ENCODE data around the gene CDH12. TPM values are rescaled to one million over a fixed set of nuclear protein-coding genes. Genes with fewer than 3 reads are reported as not detected.
"Not testable (repeated sequence)": the region's sequence is repeated elsewhere in the genome, so short reads cannot be mapped to it uniquely, and the experiment has no call there.

Gene CDH12
- total RNA-seq, 1 experiment from 2014 or later: not detected

DNA sequence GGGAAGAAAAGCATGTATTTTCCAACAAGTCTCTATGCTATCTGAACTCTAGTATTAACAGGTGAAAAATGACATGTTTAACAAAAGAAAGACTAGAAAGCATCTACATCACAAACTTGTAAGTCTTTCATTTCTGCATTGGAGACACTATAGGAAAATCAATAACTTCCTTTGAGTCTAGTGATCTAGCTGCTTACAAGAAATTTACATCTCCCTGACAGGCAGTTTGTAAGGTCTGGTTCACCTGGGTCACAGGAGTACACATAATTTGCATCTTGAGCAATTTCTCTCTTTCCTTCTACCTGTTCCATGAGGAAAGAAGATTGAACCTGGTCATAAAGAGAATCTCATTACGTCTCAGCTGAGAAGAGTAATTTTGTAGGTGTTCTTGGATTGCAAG lies 696.2 kb downstream of the CDH12 start:
- POLR2A ChIA-PET; CTCF ChIA-PET; H2AFZ ChIP-seq (ENCODE audit: low read depth, low read length, poor library complexity, severe bottlenecking); H3K4me2 ChIP-seq (ENCODE audit: low read length); BruUV-seq (replicated peaks); H3K9me2 ChIP-seq (ENCODE audit: insufficient read depth); DNase-seq (ENCODE audit: low read depth, low spot score); H3K4me1 ChIP-seq (ENCODE audit: control insufficient read depth in 1 of 2, insufficient read depth in 2 of 2, low read length in 2 of 2); H3K27me3 ChIP-seq (ENCODE audit: insufficient read depth, low read length); RAD21 ChIA-PET (ENCODE audit: low non-redundant PET in 1 of 2, low total read pairs in 2 of 2, uncharacterized antibody in 2 of 2, unreplicated experiment in 2 of 2); H3K4me3 ChIP-seq (replicated peaks in 1 of 2; ENCODE audit: low read depth in 1 of 2, low read length in 2 of 2); H3K9ac ChIP-seq (ENCODE audit: low read length); H3K9me3 ChIP-seq (ENCODE audit: control insufficient read depth in 1 of 2, insufficient read depth in 1 of 2, low read depth in 1 of 2, low read length in 2 of 2); ATAC-seq; intact Hi-C loops (cut with micrococcal nuclease); H4K20me1 ChIP-seq (ENCODE audit: insufficient read depth); H3K36me3 ChIP-seq (ENCODE audit: control insufficient read depth in 1 of 2, insufficient read depth in 2 of 2, low read length in 2 of 2); H3K79me2 ChIP-seq (ENCODE audit: insufficient read depth, low read length); H3K27ac ChIP-seq (ENCODE audit: low read depth, low read length): not testable (repeated sequence)

DNA sequence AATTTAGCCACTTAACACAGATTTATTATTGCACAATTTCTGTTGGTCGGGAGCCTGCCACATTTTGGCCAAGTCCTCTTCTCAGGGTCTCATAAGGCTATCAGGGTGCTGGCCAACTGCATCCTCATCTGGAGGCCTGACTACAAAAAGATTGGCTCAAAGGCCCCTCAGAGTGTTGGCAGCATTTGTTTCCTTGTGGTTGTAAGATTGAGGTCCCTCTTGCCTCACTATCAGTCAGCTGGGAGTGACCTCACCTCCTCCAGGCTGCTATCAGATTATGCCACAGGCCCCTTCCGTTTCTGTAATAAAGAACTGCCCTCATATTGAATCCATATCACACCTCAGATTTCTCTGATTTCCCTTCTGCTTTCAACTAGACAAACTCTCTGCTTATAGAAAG lies 698.4 kb downstream of the CDH12 start:
- intact Hi-C loops (cut with micrococcal nuclease); H3K4me2 ChIP-seq (ENCODE audit: low read length); H3K27ac ChIP-seq (ENCODE audit: low read depth, low read length); H3K27me3 ChIP-seq (ENCODE audit: insufficient read depth, low read length); H4K20me1 ChIP-seq (ENCODE audit: insufficient read depth); CTCF ChIA-PET; H3K4me3 ChIP-seq (replicated peaks in 1 of 2; ENCODE audit: low read depth in 1 of 2, low read length in 2 of 2); POLR2A ChIA-PET; H2AFZ ChIP-seq (ENCODE audit: low read depth, low read length, poor library complexity, severe bottlenecking); H3K79me2 ChIP-seq (ENCODE audit: insufficient read depth, low read length); H3K9me3 ChIP-seq (ENCODE audit: control insufficient read depth in 1 of 2, insufficient read depth in 1 of 2, low read depth in 1 of 2, low read length in 2 of 2); BruUV-seq (replicated peaks); H3K9ac ChIP-seq (ENCODE audit: low read length); H3K4me1 ChIP-seq (ENCODE audit: control insufficient read depth in 1 of 2, insufficient read depth in 2 of 2, low read length in 2 of 2); H3K9me2 ChIP-seq (ENCODE audit: insufficient read depth); ATAC-seq; H3K36me3 ChIP-seq (ENCODE audit: control insufficient read depth in 1 of 2, insufficient read depth in 2 of 2, low read length in 2 of 2); DNase-seq (ENCODE audit: low read depth, low spot score); RAD21 ChIA-PET (ENCODE audit: low non-redundant PET in 1 of 2, low total read pairs in 2 of 2, uncharacterized antibody in 2 of 2, unreplicated experiment in 2 of 2): not testable (repeated sequence)

GRCh38 chr5:22151801-22152200 lies 701.3 kb downstream of the CDH12 start:
- H3K36me3 ChIP-seq (ENCODE audit: control insufficient read depth in 1 of 2, insufficient read depth in 2 of 2, low read length in 2 of 2); intact Hi-C loops (cut with micrococcal nuclease); H3K4me3 ChIP-seq (replicated peaks in 1 of 2; ENCODE audit: low read depth in 1 of 2, low read length in 2 of 2): not testable (repeated sequence)

DNA sequence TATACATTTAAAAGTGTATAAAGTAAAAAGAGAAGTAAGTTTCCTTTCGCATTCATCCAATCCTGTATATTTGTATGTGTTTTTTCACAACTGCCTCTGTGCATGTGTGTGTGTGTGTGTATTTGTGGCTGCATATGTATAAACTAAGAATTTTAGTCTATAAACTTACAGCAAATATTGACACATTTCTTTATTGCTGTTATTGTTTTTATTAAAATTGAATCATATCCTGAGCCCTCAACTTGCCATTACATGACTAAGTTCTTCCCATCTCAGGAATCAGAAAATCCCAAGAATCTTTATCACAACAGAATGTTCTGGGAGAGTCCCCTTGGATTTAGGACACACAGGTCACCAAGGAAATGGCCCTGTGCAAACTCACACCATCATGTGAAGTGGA lies 712.7 kb downstream of the CDH12 start:
- H3K9me3 ChIP-seq (ENCODE audit: control insufficient read depth in 1 of 2, insufficient read depth in 1 of 2, low read depth in 1 of 2, low read length in 2 of 2); H2AFZ ChIP-seq (ENCODE audit: low read depth, low read length, poor library complexity, severe bottlenecking); ATAC-seq; H3K4me1 ChIP-seq (ENCODE audit: control insufficient read depth in 1 of 2, insufficient read depth in 2 of 2, low read length in 2 of 2); H3K9ac ChIP-seq (ENCODE audit: low read length); H3K4me2 ChIP-seq (ENCODE audit: low read length); intact Hi-C loops (cut with micrococcal nuclease); BruUV-seq (replicated peaks); H3K4me3 ChIP-seq (replicated peaks in 1 of 2; ENCODE audit: low read depth in 1 of 2, low read length in 2 of 2); H3K27ac ChIP-seq (ENCODE audit: low read depth, low read length); POLR2A ChIA-PET; H3K36me3 ChIP-seq (ENCODE audit: control insufficient read depth in 1 of 2, insufficient read depth in 2 of 2, low read length in 2 of 2); H3K27me3 ChIP-seq (ENCODE audit: insufficient read depth, low read length); CTCF ChIA-PET; H3K79me2 ChIP-seq (ENCODE audit: insufficient read depth, low read length); H4K20me1 ChIP-seq (ENCODE audit: insufficient read depth); H3K9me2 ChIP-seq (ENCODE audit: insufficient read depth); DNase-seq (ENCODE audit: low read depth, low spot score); RAD21 ChIA-PET (ENCODE audit: low non-redundant PET in 1 of 2, low total read pairs in 2 of 2, uncharacterized antibody in 2 of 2, unreplicated experiment in 2 of 2): not testable (repeated sequence)

More at GRCh38 chr5:22151801-22152200, 701.3 kb downstream of the CDH12 start:
- H3K9me3 ChIP-seq (ENCODE audit: control insufficient read depth in 1 of 2, insufficient read depth in 1 of 2, low read depth in 1 of 2, low read length in 2 of 2); H3K27ac ChIP-seq (ENCODE audit: low read depth, low read length); BruUV-seq (replicated peaks); CTCF ChIA-PET; H2AFZ ChIP-seq (ENCODE audit: low read depth, low read length, poor library complexity, severe bottlenecking); H3K4me2 ChIP-seq (ENCODE audit: low read length); DNase-seq (ENCODE audit: low read depth, low spot score); H3K79me2 ChIP-seq (ENCODE audit: insufficient read depth, low read length); H3K27me3 ChIP-seq (ENCODE audit: insufficient read depth, low read length); H3K9me2 ChIP-seq (ENCODE audit: insufficient read depth); H3K4me1 ChIP-seq (ENCODE audit: control insufficient read depth in 1 of 2, insufficient read depth in 2 of 2, low read length in 2 of 2); H3K9ac ChIP-seq (ENCODE audit: low read length); ATAC-seq; RAD21 ChIA-PET (ENCODE audit: low non-redundant PET in 1 of 2, low total read pairs in 2 of 2, uncharacterized antibody in 2 of 2, unreplicated experiment in 2 of 2); POLR2A ChIA-PET; H4K20me1 ChIP-seq (ENCODE audit: insufficient read depth): not testable (repeated sequence)
